Hematopoietic multipotent progenitor cell treated with erythropoietin and hydrocortisone succinate and interleukin-3 and kit ligand, for 17 days (in vitro differentiated cells): ENCODE data around the gene RPUSD3.

Experiments used
- DNase-seq: peaks from one replicate; pipeline ENCODE4 v3.0.0-alpha.2; 2015; ENCODE audit warnings: low spot score

The RPUSD3 gene

GRCh38 chr3:9804996-9805395, 38.8 kb downstream of the RPUSD3 start:
- DNase-seq, result no peak

DNA sequence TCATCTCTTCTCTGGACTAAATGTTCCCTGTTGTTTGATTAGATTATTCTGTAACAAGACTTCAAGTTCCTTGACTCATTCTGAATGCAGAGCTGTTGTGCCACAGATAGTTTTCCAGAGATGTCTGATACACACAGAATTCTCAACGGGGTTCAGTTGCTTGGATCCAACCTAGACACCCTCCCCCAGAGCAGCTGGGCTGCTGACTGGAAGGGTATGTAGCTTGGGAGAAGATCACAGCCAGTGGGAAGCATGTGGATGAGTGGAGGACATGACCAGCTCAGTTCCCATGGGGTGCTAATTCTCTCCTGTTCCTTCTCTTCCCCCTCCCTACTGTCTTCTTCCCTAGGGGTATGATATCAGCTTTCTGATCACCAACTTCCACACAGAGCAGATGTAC, 40.3 kb downstream of the RPUSD3 start:
- no peak for DNase-seq

DNA sequence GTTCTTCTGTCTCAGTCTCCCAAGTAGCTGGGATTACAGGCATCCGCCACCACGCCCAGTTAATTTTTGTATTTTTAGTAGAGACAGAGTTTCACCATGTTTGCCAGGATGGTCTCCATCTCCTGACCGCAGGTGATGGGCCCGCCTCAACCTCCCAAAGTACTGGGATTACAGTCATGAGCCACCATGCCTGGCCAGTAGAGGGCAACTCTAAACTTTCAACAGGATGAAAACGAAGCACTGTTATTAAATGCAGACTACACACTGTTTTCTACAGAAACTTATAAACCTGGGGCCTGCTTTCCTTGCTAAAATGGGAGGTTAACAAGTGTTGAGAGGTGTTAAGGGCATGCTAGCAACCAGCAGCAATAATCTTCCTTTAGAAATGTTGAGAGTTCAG, 43.3 kb downstream of the RPUSD3 start:
- DNase-seq, result no peak

DNA sequence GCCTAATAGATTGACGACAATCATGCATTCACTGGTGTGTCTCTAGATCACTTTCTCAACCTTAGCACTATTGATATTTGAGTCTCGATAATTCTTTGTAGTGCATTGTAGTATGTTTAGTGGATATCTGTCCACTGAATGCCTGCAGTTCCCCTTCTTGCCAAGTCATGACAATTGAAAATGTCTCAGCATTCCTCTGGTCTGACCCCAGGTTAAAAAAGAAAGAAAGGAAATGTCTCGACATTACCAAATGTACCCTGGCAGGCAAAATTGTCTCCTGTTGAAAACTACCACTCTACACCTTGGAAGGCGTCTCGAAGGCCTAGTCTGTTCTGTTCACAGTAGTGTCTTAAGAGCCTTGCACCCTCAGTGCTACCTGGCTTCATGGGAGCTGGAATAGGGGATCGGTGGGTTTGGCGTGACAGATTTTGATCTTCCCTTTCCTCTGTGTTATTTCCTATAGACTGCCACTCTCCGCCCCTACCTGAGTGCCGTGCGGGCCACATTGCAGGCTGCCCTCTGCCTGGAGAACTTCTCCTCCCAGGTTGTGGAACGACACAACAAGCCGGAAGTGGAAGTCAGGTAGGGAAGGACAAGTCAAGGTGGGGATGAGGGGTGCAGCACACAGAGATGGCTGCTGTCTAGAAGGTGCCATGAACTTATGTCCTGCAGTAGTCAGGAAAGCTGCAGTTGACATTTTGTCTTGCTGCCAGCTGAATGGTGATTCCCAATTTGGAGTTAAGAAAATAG, 46.4 kb downstream of the RPUSD3 start:
- no peak for DNase-seq

- no peak for DNase-seq
These were observed 48.6 kb downstream of the RPUSD3 start for GRCh38 chr3:9795207-9795606.

DNA sequence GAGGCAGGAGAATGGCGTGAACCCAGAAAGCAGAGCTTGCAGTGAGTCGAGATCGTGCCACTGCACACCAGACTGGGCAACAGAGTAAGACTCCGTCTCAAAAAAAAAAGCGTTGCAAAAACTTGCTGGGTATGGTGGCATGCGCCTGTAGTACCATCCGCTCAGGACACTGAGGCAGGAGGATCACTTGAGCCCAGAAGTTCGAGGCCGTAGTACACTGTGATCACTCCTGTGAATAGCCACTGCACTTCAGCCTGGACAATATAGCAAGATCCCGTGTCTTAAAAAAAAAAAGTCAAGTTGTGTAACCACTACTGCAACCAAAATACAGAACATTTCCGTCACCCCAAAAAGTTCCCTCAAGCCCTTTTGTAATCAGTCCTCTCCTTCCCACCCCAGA, 49.4 kb downstream of the RPUSD3 start:
- DNase-seq, result no peak

- DNase-seq, result peak; percentile 52
These were observed 50.5 kb downstream of the RPUSD3 start for GRCh38 chr3:9793161-9793781.

DNA sequence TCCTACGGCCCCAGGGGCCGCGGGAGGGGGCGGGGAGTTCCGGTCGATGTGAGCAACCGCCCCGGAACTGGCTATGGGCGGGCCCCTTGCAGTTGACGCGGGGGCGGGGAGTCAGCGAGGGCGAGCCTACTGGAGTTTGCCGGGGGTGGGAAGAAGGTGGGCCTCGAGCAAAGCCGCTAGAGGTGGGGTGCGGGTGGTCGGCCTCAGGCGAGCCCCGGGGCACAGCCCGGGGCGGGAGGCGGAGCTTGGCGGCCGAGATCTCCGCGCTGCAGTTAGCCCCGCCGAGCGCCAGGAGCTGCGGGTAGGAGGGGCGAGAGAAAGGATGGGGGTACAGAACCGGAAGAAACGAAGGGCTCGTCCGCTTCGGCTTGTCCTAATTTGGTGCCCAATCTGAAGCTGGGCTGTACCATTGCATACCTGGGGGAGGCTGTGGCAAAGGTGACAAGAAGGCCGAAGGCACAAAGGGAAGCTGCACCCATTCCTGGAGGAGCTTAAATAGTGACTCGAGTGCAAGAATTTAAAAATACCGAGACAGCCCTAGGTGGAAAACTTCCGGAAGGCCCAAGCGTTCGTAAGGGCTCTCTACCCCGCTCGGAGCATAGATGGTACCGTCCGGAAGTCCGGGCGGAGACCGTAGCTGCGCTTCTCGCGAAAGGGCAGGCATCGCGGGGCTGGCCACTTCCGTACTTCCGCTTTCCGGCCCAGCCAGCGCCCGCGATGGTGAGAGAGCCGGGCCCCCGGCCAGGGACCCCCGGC, 51.2 kb downstream of the RPUSD3 start, which contains the start of the genes ARPC4 and TADA3:
ARPC4 (plus strand) TSS at position 678 of the 756 bp plus-strand sequence; CDS start at position 718, 40 bp downstream.
TADA3 (minus strand) TSS at position 69 of the 756 bp plus-strand sequence. CDS start 1,007 bp downstream, outside the sequence.
- DNase-seq, result peak; percentile 97

DNA sequence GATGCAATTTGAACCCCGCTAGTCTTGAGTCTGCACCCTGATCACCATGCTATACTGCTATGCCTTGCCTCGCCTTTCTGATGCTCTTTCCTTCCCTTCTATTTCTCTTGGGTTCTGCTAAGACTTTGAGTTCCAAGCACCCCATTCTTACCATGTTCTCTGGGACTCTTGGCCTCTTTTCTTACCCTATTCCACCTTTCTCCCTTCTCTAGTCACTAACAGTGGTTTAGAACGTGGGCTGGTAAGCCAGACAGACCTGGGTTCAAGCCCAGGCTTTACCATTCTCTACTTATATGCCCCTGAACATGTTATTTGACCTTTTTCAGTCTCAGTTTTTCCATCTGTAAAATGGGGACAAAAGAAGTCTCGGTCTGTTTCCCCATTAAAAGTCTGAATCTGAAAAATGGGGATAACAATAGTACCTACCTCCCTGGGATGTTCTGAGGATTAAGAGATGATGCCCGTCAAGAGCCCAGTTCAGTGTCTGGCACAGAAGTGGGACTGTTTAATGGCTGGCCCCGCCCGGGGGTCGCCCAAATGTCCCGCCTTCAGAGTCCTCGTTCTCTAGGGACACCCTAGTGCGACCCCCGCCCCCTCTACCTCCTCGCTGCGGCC, 51.9 kb downstream of the RPUSD3 start:
- DNase-seq, result no peak

DNA sequence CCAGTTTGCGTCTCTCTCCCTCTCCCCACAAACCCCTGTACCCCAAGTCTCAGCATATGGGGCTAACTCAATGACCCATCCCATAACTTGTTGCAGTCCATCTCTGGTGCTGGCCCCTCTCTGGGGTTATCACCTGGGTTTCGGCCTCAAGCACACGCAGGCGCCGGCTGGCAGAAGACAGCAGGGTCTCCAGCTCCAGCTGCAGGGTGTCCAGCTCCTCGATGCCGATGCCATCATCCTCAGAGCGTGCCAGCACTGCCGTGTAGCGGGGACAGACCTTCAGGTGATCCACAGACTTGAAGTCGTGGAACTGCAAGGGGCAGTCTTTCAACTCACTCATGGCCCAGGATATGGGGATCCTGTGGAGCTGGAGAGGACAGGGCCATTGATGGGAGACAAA, 52.7 kb downstream of the RPUSD3 start:
- no peak for DNase-seq
